Measurements from ENCODE around the gene GLMP.

- no peak for TF ChIP-seq CTCF (IDR thresholded peaks at IDR 0.05)
- TF ChIP-seq POLR2A (IDR thresholded peaks at IDR 0.05), result peak; percentile 88 to 90
Measured at GRCh38 chr1:156282479-156283222, 12.8 kb downstream of the GLMP start, which contains the start of gene SMG5.
